GM10266 (cell line): ENCODE data around the gene RNF112.

ENCODE experiments used
- DNase-seq: peaks from one replicate; pipeline ENCODE4 v3.0.0; 2012; ENCODE audit errors: extremely low spot score
- TF ChIP-seq, protein P1 (sequence below): IDR thresholded peaks from 2 replicates; pipeline ENCODE4 v1.5.1; 2012; ENCODE audit warnings: mild to moderate bottlenecking, low read depth; ENCODE audit not compliant: control insufficient read depth, insufficient read depth; ENCODE audit errors: missing control alignments

RNF112 gene

DNA sequence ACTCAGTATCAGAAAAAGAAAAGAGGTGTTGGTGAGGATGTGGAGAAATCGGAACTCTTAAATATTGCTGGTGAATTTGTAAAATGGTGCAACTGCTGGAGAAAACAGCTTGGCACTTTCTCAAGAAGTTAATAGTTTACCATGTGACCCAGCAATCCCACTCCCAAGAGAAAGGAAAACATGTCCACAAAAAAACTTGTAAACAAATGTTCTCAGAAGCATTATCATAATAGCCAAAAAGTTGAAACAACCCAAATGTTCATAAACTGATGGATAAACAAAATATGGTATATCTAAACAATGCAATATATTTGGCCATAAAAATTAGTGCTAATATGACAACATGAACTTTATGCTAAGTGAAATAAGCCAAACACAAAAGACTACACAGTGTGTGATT, 35.3 kb upstream of the RNF112 start:
- TF ChIP-seq, protein P1, sequence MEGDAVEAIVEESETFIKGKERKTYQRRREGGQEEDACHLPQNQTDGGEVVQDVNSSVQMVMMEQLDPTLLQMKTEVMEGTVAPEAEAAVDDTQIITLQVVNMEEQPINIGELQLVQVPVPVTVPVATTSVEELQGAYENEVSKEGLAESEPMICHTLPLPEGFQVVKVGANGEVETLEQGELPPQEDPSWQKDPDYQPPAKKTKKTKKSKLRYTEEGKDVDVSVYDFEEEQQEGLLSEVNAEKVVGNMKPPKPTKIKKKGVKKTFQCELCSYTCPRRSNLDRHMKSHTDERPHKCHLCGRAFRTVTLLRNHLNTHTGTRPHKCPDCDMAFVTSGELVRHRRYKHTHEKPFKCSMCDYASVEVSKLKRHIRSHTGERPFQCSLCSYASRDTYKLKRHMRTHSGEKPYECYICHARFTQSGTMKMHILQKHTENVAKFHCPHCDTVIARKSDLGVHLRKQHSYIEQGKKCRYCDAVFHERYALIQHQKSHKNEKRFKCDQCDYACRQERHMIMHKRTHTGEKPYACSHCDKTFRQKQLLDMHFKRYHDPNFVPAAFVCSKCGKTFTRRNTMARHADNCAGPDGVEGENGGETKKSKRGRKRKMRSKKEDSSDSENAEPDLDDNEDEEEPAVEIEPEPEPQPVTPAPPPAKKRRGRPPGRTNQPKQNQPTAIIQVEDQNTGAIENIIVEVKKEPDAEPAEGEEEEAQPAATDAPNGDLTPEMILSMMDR, result no peak
- no peak for DNase-seq

DNA sequence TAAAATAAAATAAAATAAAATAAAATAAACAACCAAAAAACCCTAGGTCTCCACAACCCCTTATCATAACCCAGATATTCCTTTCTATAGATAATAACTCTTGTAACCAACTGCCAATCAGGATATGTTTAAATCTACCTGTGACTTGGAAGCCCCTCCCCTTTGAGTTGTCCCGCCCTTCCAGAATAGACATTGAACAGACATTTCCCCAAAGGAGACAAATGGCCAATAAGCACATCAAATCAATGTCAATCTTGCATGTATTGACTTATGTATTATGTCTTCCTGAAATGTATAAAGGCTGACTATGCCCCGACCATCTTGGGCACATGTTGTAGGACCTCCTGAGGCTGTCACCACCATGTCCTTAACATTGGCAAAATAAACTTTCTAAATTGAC, 34.2 kb upstream of the RNF112 start:
- no peak for DNase-seq

DNA sequence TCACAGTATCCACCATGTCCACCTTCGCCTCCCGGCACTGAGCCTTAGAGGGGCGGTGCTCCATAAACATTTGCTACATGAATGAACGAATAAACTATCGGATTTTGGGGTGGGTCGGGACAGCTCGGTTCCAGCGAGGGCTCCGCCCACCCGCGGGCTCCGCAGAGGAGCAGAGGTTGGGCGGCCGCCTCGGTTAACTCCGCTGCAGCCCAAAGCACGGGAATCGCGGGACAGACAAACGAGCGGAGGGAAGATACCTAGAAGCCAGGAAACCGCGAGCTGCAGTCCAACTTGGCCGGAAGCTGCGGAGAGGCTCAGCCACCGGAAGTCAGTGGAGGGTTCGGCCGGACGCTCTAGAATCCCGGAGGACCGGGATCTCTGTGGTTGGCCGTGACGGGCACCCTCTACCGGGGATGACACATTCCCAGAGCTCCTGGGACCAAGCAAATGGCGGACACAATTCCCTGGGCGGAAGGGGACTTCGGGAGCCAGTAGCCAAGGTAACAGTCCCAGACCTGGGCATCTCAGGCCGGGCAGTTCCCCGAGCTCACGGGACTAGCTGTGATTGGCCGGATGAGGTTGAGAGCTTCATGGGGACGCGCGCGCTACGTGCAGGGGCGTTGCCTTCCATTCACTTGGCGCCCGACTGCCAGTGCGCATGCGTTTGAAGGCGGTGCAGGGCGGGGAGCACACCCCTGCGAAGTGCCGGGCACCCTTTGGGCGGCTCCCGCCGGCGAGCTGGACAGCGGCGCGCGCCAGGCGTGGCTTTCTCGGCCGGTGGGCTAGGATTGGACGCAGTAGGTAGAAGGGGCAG, 33.2 kb upstream of the RNF112 start:
- peak; percentile 100 for DNase-seq
- TF ChIP-seq, protein P1, result no peak

More for the DNA sequence above, 34.2 kb upstream of the RNF112 start:
- TF ChIP-seq, protein P1, result no peak

DNA sequence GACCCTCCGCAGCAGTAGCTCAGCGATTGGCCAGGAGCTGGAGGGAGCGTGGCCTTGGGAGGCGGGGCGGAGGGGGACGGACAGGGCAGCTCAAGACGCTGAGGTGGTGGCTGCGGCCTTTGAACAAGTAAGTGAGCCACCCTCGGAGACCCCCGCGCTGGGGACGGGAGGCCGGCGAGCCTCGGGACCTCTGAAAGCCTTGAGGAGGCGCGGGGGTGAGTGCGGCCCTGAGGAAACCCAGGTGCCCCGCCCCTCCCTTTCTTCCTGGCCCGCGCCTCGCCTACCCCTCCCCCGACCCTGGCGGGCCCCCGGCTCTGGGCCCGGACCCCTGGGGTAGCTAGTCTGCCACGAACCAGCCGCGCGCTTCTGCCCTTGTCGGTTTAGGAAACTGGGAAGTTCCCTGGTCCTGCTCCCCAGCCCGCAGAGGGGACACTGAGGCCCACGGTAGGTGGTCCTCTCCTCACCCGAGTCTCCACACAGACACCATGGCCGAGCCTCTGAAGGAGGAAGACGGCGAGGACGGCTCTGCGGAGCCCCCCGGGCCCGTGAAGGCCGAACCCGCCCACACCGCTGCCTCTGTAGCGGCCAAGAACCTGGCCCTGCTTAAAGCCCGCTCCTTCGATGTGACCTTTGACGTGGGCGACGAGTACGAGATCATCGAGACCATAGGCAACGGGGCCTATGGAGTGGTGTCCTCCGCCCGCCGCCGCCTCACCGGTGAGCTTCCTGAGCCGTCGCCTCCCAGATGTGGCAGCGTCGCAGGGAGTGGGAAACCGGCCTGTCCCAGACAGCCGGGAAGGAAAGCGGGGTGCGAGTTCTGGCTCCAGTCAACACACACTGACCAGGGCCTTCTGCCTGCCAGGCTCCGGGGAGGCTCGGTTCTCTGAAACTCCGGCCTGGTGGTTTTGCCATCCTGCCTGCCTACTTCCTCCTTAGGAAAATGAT, 32.3 kb upstream of the RNF112 start, which contains the start of gene MAPK7:
TSS of gene MAPK7 (plus strand) at position 83 of the 945 bp plus-strand sequence. CDS start at position 486, 403 bp downstream.
- DNase-seq, result no peak
- TF ChIP-seq, protein P1, result no peak

DNA sequence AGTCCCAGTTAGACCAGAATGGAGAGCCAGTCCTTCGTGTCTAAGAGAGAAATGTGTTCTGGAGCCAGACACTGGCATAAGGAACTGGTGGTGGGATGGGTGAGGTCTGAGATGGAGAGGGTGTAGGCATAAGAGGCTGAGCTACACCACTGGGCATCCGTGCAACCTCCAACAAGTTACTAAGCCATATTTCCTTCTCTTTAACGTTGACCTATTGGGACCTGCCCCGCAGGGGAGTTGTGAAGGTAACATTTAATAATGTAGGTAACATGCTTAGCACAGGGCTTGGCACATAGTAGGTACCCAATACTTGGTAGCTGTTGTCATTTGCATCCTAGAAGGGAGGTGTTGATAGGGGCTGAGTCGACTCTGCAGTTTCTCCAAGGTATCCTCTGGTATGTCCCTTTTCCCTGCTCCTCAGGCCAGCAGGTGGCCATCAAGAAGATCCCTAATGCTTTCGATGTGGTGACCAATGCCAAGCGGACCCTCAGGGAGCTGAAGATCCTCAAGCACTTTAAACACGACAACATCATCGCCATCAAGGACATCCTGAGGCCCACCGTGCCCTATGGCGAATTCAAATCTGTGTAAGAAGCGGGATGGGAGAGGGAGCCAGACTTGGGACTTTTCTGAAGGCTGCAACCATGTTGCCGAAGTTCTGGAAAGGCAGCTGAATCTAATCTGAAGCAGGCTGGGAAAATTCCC, 31.5 kb upstream of the RNF112 start:
- TF ChIP-seq, protein P1, result no peak
- DNase-seq, result no peak

DNA sequence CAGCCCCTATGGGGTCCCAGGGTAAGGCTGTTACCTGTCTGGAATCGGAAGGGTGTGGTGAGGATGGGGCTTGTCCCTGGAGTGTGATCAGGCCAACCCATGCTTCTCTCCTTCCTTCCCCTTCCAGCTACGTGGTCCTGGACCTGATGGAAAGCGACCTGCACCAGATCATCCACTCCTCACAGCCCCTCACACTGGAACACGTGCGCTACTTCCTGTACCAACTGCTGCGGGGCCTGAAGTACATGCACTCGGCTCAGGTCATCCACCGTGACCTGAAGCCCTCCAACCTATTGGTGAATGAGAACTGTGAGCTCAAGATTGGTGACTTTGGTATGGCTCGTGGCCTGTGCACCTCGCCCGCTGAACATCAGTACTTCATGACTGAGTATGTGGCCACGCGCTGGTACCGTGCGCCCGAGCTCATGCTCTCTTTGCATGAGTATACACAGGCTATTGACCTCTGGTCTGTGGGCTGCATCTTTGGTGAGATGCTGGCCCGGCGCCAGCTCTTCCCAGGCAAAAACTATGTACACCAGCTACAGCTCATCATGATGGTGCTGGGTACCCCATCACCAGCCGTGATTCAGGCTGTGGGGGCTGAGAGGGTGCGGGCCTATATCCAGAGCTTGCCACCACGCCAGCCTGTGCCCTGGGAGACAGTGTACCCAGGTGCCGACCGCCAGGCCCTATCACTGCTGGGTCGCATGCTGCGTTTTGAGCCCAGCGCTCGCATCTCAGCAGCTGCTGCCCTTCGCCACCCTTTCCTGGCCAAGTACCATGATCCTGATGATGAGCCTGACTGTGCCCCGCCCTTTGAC, 30.3 kb upstream of the RNF112 start:
- TF ChIP-seq, protein P1, result no peak

More for the DNA sequence above, 30.3 kb upstream of the RNF112 start:
- no peak for DNase-seq
